Measurements from ENCODE around the gene ACYP1. TPM values are rescaled to one million over a fixed set of nuclear protein-coding genes. Genes with fewer than 3 reads are reported as not detected.

Gene ACYP1
- total and polyA plus RNA-seq, 9 of the 15 experiments (the other 6 are each of a cell fraction or from before 2014, with no cell fraction given), result 19.9 to 113 (median 52.3) TPM

GRCh38 chr14:75088566-75089373, 24.9 kb upstream of the ACYP1 start (continued):
- TF ChIP-seq SMC3 (conservative IDR thresholded peaks at IDR 0.05; ENCODE audit: insufficient read depth, low read depth, low read length) (peak; percentile 74; the same call in 1 of the 2 replicates), CTCF (IDR thresholded peaks at IDR 0.05 in 2 of 3, conservative IDR thresholded peaks at IDR 0.05 in 1 of 3; ENCODE audit: insufficient read depth in 2 of 3, low read depth in 1 of 3, low read length in 3 of 3) (peak; percentile 61 to 84 (median 70)), DEAF1 (CRISPR knock-in tag; IDR thresholded peaks at IDR 0.05) (peak; percentile 74), ZNF121 (CRISPR knock-in tag; conservative IDR thresholded peaks at IDR 0.05) (0 out of 2 replicates have a peak, but pooled peaks have one; percentile 14), ARID2 (IDR thresholded peaks at IDR 0.05) (peak; percentile 71; the same call in 1 of the 2 replicates), HCFC1 (IDR thresholded peaks at IDR 0.05; ENCODE audit: low read depth, low read length) (no peak), STAG1 (CRISPR knock-in tag; IDR thresholded peaks at IDR 0.05; ENCODE audit: borderline replicate concordance) (peak; percentile 64; the same call in 1 of the 2 replicates), CBX8 (IDR thresholded peaks at IDR 0.05; ENCODE audit: borderline replicate concordance, extremely low read depth, low read depth, low read length, poor library complexity, severe bottlenecking) (no peak), ZNF12 (CRISPR knock-in tag; IDR thresholded peaks at IDR 0.05) (no peak)
